ENCODE measurements around the gene KLF6.

DNA sequence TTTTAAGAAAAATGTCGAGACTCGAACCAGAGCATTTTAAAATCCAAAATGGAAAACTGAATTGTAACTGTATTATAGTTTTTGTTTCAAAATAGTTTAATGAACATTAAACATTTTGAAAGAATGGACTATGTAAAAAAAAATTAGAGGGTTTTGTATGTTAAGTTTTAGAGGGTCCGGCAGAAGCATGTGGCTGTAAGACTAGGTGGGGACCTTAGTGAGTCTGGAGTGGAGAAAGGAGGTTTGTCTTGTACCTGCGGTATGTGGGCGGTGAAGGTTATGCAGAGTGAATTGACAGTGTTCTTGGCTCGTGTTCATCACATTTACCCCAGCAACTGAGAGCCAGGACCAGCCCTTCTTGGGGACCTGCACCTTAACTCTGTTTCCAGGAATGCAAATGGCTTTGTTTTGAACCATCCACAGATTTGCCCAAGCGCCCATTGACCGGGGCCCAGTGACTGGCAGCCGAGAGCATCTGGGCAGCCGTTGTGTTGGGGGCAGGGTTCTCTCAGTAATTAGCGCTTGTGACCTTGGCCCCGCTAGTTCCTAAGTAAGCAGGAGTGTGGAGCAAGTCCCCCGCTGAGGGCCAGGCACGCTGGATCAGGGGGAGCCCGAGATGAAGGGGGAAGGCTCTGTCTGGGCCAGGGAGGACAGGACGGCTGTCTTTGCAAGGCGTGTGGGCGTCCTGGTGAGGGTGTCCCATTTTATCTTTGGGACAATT, 1.4 kb upstream of the KLF6 start:
- TF ChIP-seq POLR2A (IDR thresholded peaks at IDR 0.05) (no peak), EP300 (IDR thresholded peaks at IDR 0.05) (no peak)
- TF ChIP-seq, protein P1, sequence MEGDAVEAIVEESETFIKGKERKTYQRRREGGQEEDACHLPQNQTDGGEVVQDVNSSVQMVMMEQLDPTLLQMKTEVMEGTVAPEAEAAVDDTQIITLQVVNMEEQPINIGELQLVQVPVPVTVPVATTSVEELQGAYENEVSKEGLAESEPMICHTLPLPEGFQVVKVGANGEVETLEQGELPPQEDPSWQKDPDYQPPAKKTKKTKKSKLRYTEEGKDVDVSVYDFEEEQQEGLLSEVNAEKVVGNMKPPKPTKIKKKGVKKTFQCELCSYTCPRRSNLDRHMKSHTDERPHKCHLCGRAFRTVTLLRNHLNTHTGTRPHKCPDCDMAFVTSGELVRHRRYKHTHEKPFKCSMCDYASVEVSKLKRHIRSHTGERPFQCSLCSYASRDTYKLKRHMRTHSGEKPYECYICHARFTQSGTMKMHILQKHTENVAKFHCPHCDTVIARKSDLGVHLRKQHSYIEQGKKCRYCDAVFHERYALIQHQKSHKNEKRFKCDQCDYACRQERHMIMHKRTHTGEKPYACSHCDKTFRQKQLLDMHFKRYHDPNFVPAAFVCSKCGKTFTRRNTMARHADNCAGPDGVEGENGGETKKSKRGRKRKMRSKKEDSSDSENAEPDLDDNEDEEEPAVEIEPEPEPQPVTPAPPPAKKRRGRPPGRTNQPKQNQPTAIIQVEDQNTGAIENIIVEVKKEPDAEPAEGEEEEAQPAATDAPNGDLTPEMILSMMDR (IDR thresholded peaks at IDR 0.05) = no peak
